ENCODE measurements around the gene ATP8B4. TPM values are rescaled to one million over a fixed set of nuclear protein-coding genes. Genes with fewer than 3 reads are reported as not detected.
"Not testable (repeated sequence)": the region's sequence is repeated elsewhere in the genome, so short reads cannot be mapped to it uniquely, and the experiment has no call there.

Gene ATP8B4
- total RNA-seq, 1 experiment from 2014 or later = not detected

GRCh38 chr15:49964061-49964460, 155.0 kb downstream of the ATP8B4 start:
- BruUV-seq (replicated peaks) = no TSS peak
- ATAC-seq (no peak), DNase-seq (no peak)
- no peaks in the 10 kb centered on the region for H3F3A ChIP-seq (ENCODE audit: low read length, unreplicated experiment)
- POLR2A ChIA-PET (ENCODE audit: unreplicated experiment) = no interaction called here
- H3K9ac ChIP-seq (ENCODE audit: low read length) = no peak overlapping the region
- no peak overlapping the region for H2AFZ ChIP-seq (ENCODE audit: low read length)
- no peaks in the 10 kb centered on the region for H3K27me3 ChIP-seq (ENCODE audit: low read length)
- no peaks in the 10 kb centered on the region for H3K79me2 ChIP-seq (ENCODE audit: low read length)
- H3K4me1 ChIP-seq (ENCODE audit: insufficient read depth, low read length) = no peaks in the 10 kb centered on the region
- no peak for TF ChIP-seq EZH2phosphoT487 (IDR thresholded peaks at IDR 0.05; ENCODE audit: borderline replicate concordance, low read length)
- no peak for TF ChIP-seq CTCF (conservative IDR thresholded peaks at IDR 0.05; ENCODE audit: low read depth, low read length)
- TF ChIP-seq EZH2 (IDR thresholded peaks at IDR 0.05; ENCODE audit: low read length, unreplicated experiment) = no peak
- no peaks in the 10 kb centered on the region for H3K9me3 ChIP-seq (ENCODE audit: low read length)
- H3K4me2 ChIP-seq (ENCODE audit: low read length) = no peak overlapping the region
- intact Hi-C loops (cut with micrococcal nuclease) = no loop called here
- CTCF ChIA-PET = no interaction called here
- H3K9me2 ChIP-seq (replicated peaks; ENCODE audit: low read length) = no peaks in the 10 kb centered on the region
- no peaks in the 10 kb centered on the region for H4K20me1 ChIP-seq (ENCODE audit: low read length)
- H3K27ac ChIP-seq (ENCODE audit: low read length) = no peak overlapping the region
- H3K36me3 ChIP-seq (ENCODE audit: low read depth, low read length) = no peaks in the 10 kb centered on the region
- no peak overlapping the region for H3K4me3 ChIP-seq (ENCODE audit: low read length)

DNA sequence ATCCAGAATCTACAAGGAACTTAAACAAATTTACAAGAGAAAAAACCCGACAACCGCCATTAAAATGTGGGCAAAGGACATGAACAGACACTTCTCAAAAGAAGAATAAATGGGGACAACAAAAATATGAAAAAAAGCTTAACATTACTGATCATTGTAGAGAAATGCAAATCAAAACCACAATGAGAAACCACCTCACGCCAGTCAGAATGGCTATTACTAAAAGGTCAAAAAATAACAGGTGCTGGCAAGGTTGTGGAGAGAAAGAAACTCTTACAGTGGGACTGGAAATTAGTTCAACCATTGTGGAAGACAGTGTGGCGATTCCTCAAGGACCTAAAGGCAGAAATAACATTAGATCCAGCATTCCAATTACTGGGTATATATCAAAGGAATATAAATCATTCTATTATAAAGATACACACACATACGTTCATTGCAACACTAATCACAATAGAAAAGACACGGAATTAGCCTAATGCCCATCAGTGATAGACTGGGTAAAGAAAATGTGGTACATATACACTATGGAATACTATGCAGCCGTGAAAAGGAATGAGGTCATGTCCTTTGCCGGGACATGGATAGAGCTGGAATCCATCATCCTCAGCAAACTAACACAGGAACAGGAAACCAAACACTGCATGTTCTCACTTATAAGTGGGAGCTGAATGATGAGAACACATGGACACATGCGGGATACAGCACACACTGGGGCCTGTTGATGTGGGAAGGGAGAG, 155.8 kb downstream of the ATP8B4 start:
- H3K4me3 ChIP-seq (ENCODE audit: low read length); H3K9me2 ChIP-seq (replicated peaks; ENCODE audit: low read length); POLR2A ChIA-PET (ENCODE audit: unreplicated experiment); H3K4me2 ChIP-seq (ENCODE audit: low read length); CTCF ChIA-PET; H3K27ac ChIP-seq (ENCODE audit: low read length); H3K36me3 ChIP-seq (ENCODE audit: low read depth, low read length); ATAC-seq; H3F3A ChIP-seq (ENCODE audit: low read length, unreplicated experiment); H3K79me2 ChIP-seq (ENCODE audit: low read length); H2AFZ ChIP-seq (ENCODE audit: low read length); intact Hi-C loops (cut with micrococcal nuclease); H3K9me3 ChIP-seq (ENCODE audit: low read length); H3K27me3 ChIP-seq (ENCODE audit: low read length); BruUV-seq (replicated peaks); H3K9ac ChIP-seq (ENCODE audit: low read length); DNase-seq; H4K20me1 ChIP-seq (ENCODE audit: low read length); H3K4me1 ChIP-seq (ENCODE audit: insufficient read depth, low read length): not testable (repeated sequence)

- Histone ChIP-seq H3K9me3 (ENCODE audit: low read length) (no peaks in the 10 kb centered on the region), H3K9ac (ENCODE audit: low read length) (no peak overlapping the region), H3K4me2 (ENCODE audit: low read length) (no peak overlapping the region), H3K27me3 (ENCODE audit: low read length) (no peaks in the 10 kb centered on the region), H3K9me2 (replicated peaks; ENCODE audit: low read length) (no peaks in the 10 kb centered on the region), H2AFZ (ENCODE audit: low read length) (no peak overlapping the region), H3K27ac (ENCODE audit: low read length) (no peak overlapping the region), H3K79me2 (ENCODE audit: low read length) (no peaks in the 10 kb centered on the region), H4K20me1 (ENCODE audit: low read length) (no peaks in the 10 kb centered on the region), H3K4me1 (ENCODE audit: insufficient read depth, low read length) (no peaks in the 10 kb centered on the region), H3K36me3 (ENCODE audit: low read depth, low read length) (no peaks in the 10 kb centered on the region), H3K4me3 (ENCODE audit: low read length) (no peak overlapping the region), H3F3A (ENCODE audit: low read length, unreplicated experiment) (no peaks in the 10 kb centered on the region)
- ATAC-seq = no peak
- TF ChIP-seq CTCF (conservative IDR thresholded peaks at IDR 0.05; ENCODE audit: low read depth, low read length) = no peak
- no peak for TF ChIP-seq EZH2 (IDR thresholded peaks at IDR 0.05; ENCODE audit: low read length, unreplicated experiment)
- TF ChIP-seq EZH2phosphoT487 (IDR thresholded peaks at IDR 0.05; ENCODE audit: borderline replicate concordance, low read length) = no peak
- ChIA-PET CTCF (no interaction called here), POLR2A (ENCODE audit: unreplicated experiment) (no interaction called here)
- intact Hi-C loops (cut with micrococcal nuclease) = no loop called here
- DNase-seq = no peak
- BruUV-seq (replicated peaks) = no TSS peak
Measured at GRCh38 chr15:49962044-49962602, 156.9 kb downstream of the ATP8B4 start.

All from PC-3 (cell line).